ENCODE measurements around the gene ANLN.
"Not testable (repeated sequence)": the region's sequence is repeated elsewhere in the genome, so short reads cannot be mapped to it uniquely, and the experiment has no call there.

Gene ANLN

GRCh38 chr7:36381056-36381455 lies 8.6 kb upstream of the ANLN start:
- no peak for FAIRE-seq
- TF ChIP-seq TAF1 (IDR thresholded peaks at IDR 0.05; ENCODE audit: borderline replicate concordance, low read depth, low read length) (no peak), POLR2AphosphoS5 (IDR thresholded peaks at IDR 0.05; ENCODE audit: low read depth, low read length) (no peak), POLR2A (IDR thresholded peaks at IDR 0.05; ENCODE audit: low read depth, low read length) (no peak)
- DNase-seq (ENCODE audit: insufficient read length): no peak

- not testable (repeated sequence) for DNase-seq (ENCODE audit: insufficient read length); FAIRE-seq
Measured at GRCh38 chr7:36383284-36383683, 6.4 kb upstream of the ANLN start.

DNA sequence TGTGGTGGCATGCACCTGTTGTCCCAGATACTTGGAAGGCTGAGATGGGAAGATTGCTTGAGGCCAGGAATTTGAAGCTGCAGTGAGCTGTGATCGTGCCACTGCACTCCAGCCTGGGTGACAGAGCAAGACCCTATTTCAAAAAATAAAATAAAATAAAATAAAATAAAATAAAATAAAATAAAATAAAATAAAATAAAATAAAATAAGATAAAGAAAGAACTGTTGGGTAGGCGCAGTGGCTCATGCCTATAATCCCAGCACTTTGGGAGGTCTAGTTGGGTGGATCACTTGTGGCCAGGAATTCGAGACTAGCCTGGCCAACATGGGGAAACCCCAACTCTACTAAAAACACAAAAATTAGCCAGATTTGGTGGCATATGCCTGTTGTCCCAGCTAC lies 4.0 kb upstream of the ANLN start:
- DNase-seq (ENCODE audit: insufficient read length); FAIRE-seq: not testable (repeated sequence)

DNA sequence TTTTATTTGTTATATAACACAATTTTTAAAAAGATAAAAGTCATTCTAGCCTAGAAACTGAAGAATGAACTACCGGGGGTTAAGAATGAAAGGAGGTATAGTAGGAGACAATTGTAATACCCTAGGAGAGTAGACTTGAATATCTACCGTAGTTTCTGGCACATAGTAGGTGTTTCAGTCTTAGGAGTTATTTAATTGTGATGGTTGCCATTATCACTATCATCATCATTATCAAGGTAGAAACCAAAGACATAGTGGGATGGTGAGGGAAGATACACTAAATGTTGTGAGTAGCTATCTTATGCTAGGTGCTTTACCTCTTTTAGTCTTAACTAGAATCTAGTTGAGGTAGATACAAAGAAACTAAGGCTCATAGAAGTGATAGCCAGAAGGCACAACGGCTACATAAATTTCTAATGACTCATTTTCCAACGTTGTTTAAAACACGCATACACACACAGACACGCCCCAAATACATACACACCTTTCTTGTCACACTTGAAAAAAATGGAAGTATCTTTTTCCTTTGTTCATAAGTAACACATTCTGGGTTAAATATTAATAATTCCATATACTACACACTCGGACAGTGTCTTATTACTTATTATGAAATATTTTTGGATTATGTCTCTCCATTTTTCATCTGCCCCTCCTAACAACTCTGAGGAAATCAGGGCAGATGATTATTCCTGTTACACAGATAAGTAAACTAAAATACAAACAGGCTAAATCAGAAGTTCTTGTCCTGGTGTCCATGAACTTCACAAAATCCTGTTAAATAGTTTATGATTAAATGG lies 2.0 kb upstream of the ANLN start:
- no peak for FAIRE-seq
- TF ChIP-seq POLR2A (IDR thresholded peaks at IDR 0.05; ENCODE audit: low read depth, low read length) (no peak), TAF1 (IDR thresholded peaks at IDR 0.05; ENCODE audit: borderline replicate concordance, low read depth, low read length) (no peak)
- DNase-seq (ENCODE audit: insufficient read length): no peak

DNA sequence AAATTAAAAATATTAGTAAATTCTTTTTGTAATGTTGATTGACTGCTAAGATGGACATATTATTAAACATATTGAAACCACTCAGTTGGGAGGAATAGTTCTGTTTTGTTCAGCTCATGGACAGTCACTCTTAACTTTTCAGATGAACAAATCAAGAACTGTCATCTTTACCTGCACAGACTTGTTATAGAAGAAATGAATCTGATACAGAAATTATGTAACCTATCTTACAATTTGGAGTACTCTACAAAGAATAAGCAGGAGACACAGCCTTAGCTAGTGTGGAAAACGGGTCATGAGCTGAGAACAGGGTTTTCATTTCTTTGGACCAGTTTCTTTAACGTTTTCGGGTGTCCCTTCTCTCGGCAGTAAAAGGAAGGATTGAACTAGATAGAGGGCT lies 1.2 kb upstream of the ANLN start:
- TF ChIP-seq POLR2A (IDR thresholded peaks at IDR 0.05; ENCODE audit: low read depth, low read length) (no peak), TAF1 (IDR thresholded peaks at IDR 0.05; ENCODE audit: borderline replicate concordance, low read depth, low read length) (no peak), POLR2AphosphoS5 (IDR thresholded peaks at IDR 0.05; ENCODE audit: low read depth, low read length) (no peak)
- DNase-seq (ENCODE audit: insufficient read length) (no peak), FAIRE-seq (no peak)

GRCh38 chr7:36390199-36391090 lies 783 bp downstream of the ANLN start:
- DNase-seq (ENCODE audit: insufficient read length): no peak
- peak; percentile 17 for FAIRE-seq
- TF ChIP-seq TAF1 (IDR thresholded peaks at IDR 0.05; ENCODE audit: borderline replicate concordance, low read depth, low read length) (no peak), POLR2AphosphoS5 (IDR thresholded peaks at IDR 0.05; ENCODE audit: low read depth, low read length) (no peak), POLR2A (IDR thresholded peaks at IDR 0.05; ENCODE audit: low read depth, low read length) (no peak)

DNA sequence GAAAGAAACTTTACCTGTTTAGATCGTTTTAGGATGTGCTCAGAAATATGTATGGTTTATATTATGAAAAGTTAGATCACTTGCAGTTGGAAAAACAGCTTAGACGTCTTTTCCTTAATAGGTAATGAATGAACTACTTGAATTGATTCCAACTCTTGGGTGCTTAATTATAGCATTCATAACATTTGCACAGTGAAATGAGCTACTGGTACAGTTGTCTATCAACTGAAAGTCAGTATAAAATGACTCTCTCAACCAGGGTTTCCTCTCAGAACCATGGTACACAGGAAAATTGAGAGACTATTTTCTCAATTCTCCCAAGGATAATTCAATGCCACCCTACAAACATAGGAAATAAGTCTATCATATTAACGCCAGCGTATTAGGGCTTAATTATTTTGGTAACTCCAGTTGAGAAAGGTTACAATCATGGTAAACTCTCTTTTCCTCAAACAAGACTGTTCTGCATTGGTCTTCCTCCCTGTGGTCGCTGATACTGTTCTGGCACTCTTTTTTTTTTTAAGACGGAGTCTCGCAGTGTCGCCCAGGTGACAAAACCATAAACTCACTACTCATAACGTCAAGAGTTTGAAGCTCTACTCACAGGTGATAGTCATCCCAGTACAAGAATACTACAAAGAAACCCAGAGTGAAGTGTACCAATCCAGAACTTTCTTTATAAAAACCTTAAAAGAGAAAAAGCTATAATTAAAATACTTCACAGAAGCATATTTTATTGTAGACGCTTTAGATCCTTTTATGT lies 2.0 kb downstream of the ANLN start:
- FAIRE-seq (no peak), DNase-seq (ENCODE audit: insufficient read length) (peak; percentile 12)
- no peak for TF ChIP-seq POLR2A (IDR thresholded peaks at IDR 0.05; ENCODE audit: low read depth, low read length)

- FAIRE-seq (no peak), DNase-seq (ENCODE audit: insufficient read length) (no peak)
- TF ChIP-seq TAF1 (IDR thresholded peaks at IDR 0.05; ENCODE audit: borderline replicate concordance, low read depth, low read length) (no peak), POLR2AphosphoS5 (IDR thresholded peaks at IDR 0.05; ENCODE audit: low read depth, low read length) (no peak), POLR2A (IDR thresholded peaks at IDR 0.05; ENCODE audit: low read depth, low read length) (no peak)
Measured at GRCh38 chr7:36393826-36394225, 4.2 kb downstream of the ANLN start.

DNA sequence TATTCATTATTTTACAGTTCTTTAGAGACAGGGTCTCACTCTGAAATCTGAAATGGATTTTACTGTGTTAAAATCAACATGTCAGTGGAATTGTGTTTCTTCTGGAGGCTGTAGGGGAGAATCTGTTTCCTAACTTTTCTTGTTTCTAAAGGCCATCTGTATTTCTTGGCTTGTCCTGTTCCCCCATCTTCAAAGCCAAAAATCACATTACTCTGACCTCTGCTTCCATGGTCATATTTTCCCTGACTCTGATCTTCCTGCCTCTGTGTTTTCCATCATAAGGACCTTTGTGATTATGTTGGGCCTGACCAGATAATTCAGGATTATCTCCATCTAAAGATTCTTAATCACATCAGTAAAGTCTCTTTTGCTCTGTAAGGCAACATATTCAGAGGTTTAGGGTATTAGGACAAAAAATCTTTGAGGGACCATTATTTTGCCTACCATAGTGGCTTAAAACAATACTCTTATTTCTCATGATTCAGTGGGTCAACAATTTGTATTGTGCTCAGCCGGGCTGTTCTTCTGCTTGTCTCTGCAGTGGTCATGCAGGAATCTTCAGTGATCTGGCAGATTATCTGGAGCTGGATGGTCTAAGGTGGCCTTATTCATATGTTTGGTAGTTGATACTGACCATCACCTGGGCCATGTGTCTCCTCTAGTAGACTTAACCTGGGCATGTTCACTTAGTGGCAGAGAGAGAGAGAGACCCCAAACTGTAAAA lies 5.7 kb downstream of the ANLN start:
- no peak for FAIRE-seq
- no peak for DNase-seq (ENCODE audit: insufficient read length)
- no peak for TF ChIP-seq POLR2A (IDR thresholded peaks at IDR 0.05; ENCODE audit: low read depth, low read length)

GRCh38 chr7:36396150-36396549 lies 6.5 kb downstream of the ANLN start:
- TF ChIP-seq POLR2AphosphoS5 (IDR thresholded peaks at IDR 0.05; ENCODE audit: low read depth, low read length) (no peak), POLR2A (IDR thresholded peaks at IDR 0.05; ENCODE audit: low read depth, low read length) (no peak), TAF1 (IDR thresholded peaks at IDR 0.05; ENCODE audit: borderline replicate concordance, low read depth, low read length) (no peak)
- DNase-seq (ENCODE audit: insufficient read length): no peak
- no peak for FAIRE-seq

DNA sequence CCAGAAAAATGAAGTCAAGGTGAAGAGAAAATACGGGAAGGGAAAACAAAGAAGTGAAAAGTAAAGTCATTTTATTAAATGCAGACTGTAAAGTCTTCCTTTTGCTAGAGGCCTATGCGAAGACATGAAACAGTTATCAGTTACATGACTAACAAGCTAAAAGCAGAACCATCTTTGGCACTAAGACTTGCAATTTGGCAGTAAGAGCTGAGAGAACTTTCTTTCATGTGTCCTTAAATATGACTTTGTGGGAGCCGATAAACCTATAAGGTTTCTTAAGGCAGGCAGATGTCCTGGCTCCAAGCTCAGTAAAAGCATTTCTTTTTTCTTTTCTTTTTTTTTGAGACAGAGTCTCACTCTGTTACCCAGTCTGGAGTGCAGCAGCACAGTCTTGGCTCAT lies 10.4 kb downstream of the ANLN start:
- FAIRE-seq (no peak), DNase-seq (ENCODE audit: insufficient read length) (no peak)
- TF ChIP-seq POLR2A (IDR thresholded peaks at IDR 0.05; ENCODE audit: low read depth, low read length): no peak
- TF ChIP-seq TAF1 (IDR thresholded peaks at IDR 0.05; ENCODE audit: borderline replicate concordance, low read depth, low read length): no peak
- TF ChIP-seq POLR2AphosphoS5 (IDR thresholded peaks at IDR 0.05; ENCODE audit: low read depth, low read length): no peak
